C4-2B (cell line): Measurements from ENCODE around the gene PICALM.

Experiments
- H3K27ac ChIP-seq: fragments of 450-650 bp; 2 replicates; pipeline ENCODE4 v1.5.1; 2017
- CTCF ChIP-seq: fragments of 450-650 bp; conservative IDR thresholded peaks from 2 replicates; pipeline ENCODE4 v1.5.1; 2017; ENCODE audit warnings: mild to moderate bottlenecking
- ZFX ChIP-seq: fragments of 450-650 bp; IDR thresholded peaks from 2 replicates; pipeline ENCODE4 v1.6.1; 2017

The PICALM gene

GRCh38 chr11:86067009-86067850 lies 1.7 kb downstream of the PICALM start:
- H3K27ac ChIP-seq = no peak overlapping the region; the same call in 1 of the 2 replicates
- no peak for TF ChIP-seq CTCF
- no peak for TF ChIP-seq ZFX

- H3K27ac ChIP-seq = no peak overlapping the region
- TF ChIP-seq ZFX (no peak), CTCF (no peak)
These were observed 2.3 kb downstream of the PICALM start for GRCh38 chr11:86066657-86067008.

GRCh38 chr11:86066033-86066432 lies 2.9 kb downstream of the PICALM start:
- no peak overlapping the region for H3K27ac ChIP-seq

GRCh38 chr11:86064220-86064803 lies 4.6 kb downstream of the PICALM start:
- TF ChIP-seq ZFX (no peak), CTCF (no peak)
- no peak overlapping the region for H3K27ac ChIP-seq

More at GRCh38 chr11:86066033-86066432, 2.9 kb downstream of the PICALM start:
- TF ChIP-seq CTCF = no peak
- TF ChIP-seq ZFX = no peak

- H3K27ac ChIP-seq = no peak overlapping the region
- TF ChIP-seq CTCF (no peak), ZFX (no peak)
These were observed 5.3 kb downstream of the PICALM start for GRCh38 chr11:86063536-86063935.

GRCh38 chr11:86062719-86063118 lies 6.2 kb downstream of the PICALM start:
- H3K27ac ChIP-seq = no peak overlapping the region
- TF ChIP-seq CTCF (no peak), ZFX (no peak)

GRCh38 chr11:86061483-86062205 lies 7.2 kb downstream of the PICALM start:
- no peak for TF ChIP-seq ZFX
- TF ChIP-seq CTCF = no peak
- H3K27ac ChIP-seq = peak overlapping the region; percentile 32
